Activated T-cell treated with anti-CD3 and anti-CD28 coated beads, Interleukin-2, amount 50 U/mL, for 4 hours (primary cell): ENCODE measurements around the gene STT3A. TPM values are rescaled to one million over a fixed set of nuclear protein-coding genes. Genes with fewer than 3 reads are reported as not detected.

Experiments used
- ATAC-seq, 2 donors: fragments of 200-7000 bp; cut with Tn5 transposase; one replicate each; pipeline ENCODE4 v1.10.0; 2021
- DNase-seq: peaks from one replicate; pipeline ENCODE4 v3.0.0-alpha.2; 2020
- H3K27me3 Mint-ChIP-seq: one replicate; pipeline ENCODE4 v1.8.0; 2021; ENCODE audit warnings: low read depth, mixed read lengths
- H3K36me3 Mint-ChIP-seq: one replicate; pipeline ENCODE4 v1.8.0; 2022; ENCODE audit warnings: mixed read lengths; ENCODE audit not compliant: insufficient read depth
- H3K4me1 Mint-ChIP-seq: one replicate; pipeline ENCODE4 v1.8.0; 2021; ENCODE audit warnings: low read depth, mixed read lengths
- H3K4me3 Mint-ChIP-seq: one replicate; pipeline ENCODE4 v1.8.0; 2021; ENCODE audit warnings: mild to moderate bottlenecking, moderate library complexity, mixed read lengths
- H3K9me3 Mint-ChIP-seq: one replicate; pipeline ENCODE4 v1.8.0; 2021; ENCODE audit warnings: mixed read lengths
- total RNA-seq, 3 donors: library from RNA; stranded (reverse); gene quantifications; one replicate each; pipeline ENCODE4 v1.2.1, GENCODE V29; 2021

STT3A gene
- total RNA-seq, 3 donors from 2014 or later = 124 to 148 (median 141) TPM

GRCh38 chr11:125609545-125609944 is 16.9 kb downstream of the STT3A start:
- Mint-ChIP-seq H3K9me3 (no peaks in the 10 kb centered on the region), H3K27me3 (no peaks in the 10 kb centered on the region), H3K36me3 (peaks cover 59% of the 10 kb centered on the region), H3K4me3 (no peak overlapping the region), H3K4me1 (no peaks in the 10 kb centered on the region)
- no peak for DNase-seq
- no peak for ATAC-seq

GRCh38 chr11:125618383-125618782 is 25.7 kb downstream of the STT3A start:
- Mint-ChIP-seq H3K27me3 (no peaks in the 10 kb centered on the region), H3K4me1 (no peaks in the 10 kb centered on the region), H3K4me3 (no peak overlapping the region), H3K9me3 (no peaks in the 10 kb centered on the region), H3K36me3 (peaks cover 34% of the 10 kb centered on the region)
- ATAC-seq (no peak), DNase-seq (no peak)

- no peak for ATAC-seq
- no peak for DNase-seq
- no peaks in the 10 kb centered on the region for H3K9me3 Mint-ChIP-seq
- no peak overlapping the region for H3K4me3 Mint-ChIP-seq
- peaks cover 14% of the 10 kb centered on the region for H3K36me3 Mint-ChIP-seq
- no peaks in the 10 kb centered on the region for H3K27me3 Mint-ChIP-seq
- H3K4me1 Mint-ChIP-seq = peaks cover 12% of the 10 kb centered on the region
Measured at GRCh38 chr11:125621995-125622394, 29.3 kb downstream of the STT3A start.

- no peak for DNase-seq
- no peaks in the 10 kb centered on the region for H3K9me3 Mint-ChIP-seq
- peaks cover 17% of the 10 kb centered on the region for H3K4me1 Mint-ChIP-seq
- H3K27me3 Mint-ChIP-seq = no peaks in the 10 kb centered on the region
- no peak for ATAC-seq
- H3K4me3 Mint-ChIP-seq = no peak overlapping the region
- peaks cover 16% of the 10 kb centered on the region for H3K36me3 Mint-ChIP-seq
Measured at GRCh38 chr11:125623064-125623463, 30.4 kb downstream of the STT3A start.

- DNase-seq (no peak), ATAC-seq (no peak)
- Mint-ChIP-seq H3K27me3 (no peaks in the 10 kb centered on the region), H3K36me3 (peaks cover 7% of the 10 kb centered on the region), H3K4me3 (peak within 1 kb of the TSS; percentile 97), H3K9me3 (no peaks in the 10 kb centered on the region), H3K4me1 (peaks cover 17% of the 10 kb centered on the region)
Measured at GRCh38 chr11:125624756-125625213, 32.1 kb downstream of the STT3A start, which contains the start of gene CHEK1. Gene CHEK1, plus strand, starts transcription at chr11:125625163. Its CDS starts 1,606 bp downstream, at chr11:125626769.

GRCh38 chr11:125625225-125625629 is 32.6 kb downstream of the STT3A start:
- peaks cover 5% of the 10 kb centered on the region for H3K36me3 Mint-ChIP-seq
- no peak for DNase-seq
- no peaks in the 10 kb centered on the region for H3K27me3 Mint-ChIP-seq
- peak overlapping the region; percentile 97 for H3K4me3 Mint-ChIP-seq
- ATAC-seq = peak in 1 of 2 donors; percentile 30
- peaks cover 17% of the 10 kb centered on the region for H3K4me1 Mint-ChIP-seq
- H3K9me3 Mint-ChIP-seq = no peaks in the 10 kb centered on the region

GRCh38 chr11:125625630-125626287 is 33.1 kb downstream of the STT3A start:
- ATAC-seq = peak; percentile 94 to 95

GRCh38 chr11:125626288-125626950 is 33.8 kb downstream of the STT3A start:
- ATAC-seq (peak; percentile 17 to 40), DNase-seq (no peak)
- peak overlapping the region; percentile 97 for H3K4me3 Mint-ChIP-seq
- H3K36me3 Mint-ChIP-seq = peaks cover 6% of the 10 kb centered on the region
- H3K9me3 Mint-ChIP-seq = no peaks in the 10 kb centered on the region
- no peaks in the 10 kb centered on the region for H3K27me3 Mint-ChIP-seq
- H3K4me1 Mint-ChIP-seq = peaks cover 17% of the 10 kb centered on the region

More at GRCh38 chr11:125625630-125626287, 33.1 kb downstream of the STT3A start:
- Mint-ChIP-seq H3K27me3 (no peaks in the 10 kb centered on the region), H3K36me3 (peaks cover 4% of the 10 kb centered on the region), H3K4me3 (peak overlapping the region; percentile 97), H3K9me3 (no peaks in the 10 kb centered on the region), H3K4me1 (peaks cover 17% of the 10 kb centered on the region)
- DNase-seq = peak; percentile 77

GRCh38 chr11:125627236-125627910 is 34.7 kb downstream of the STT3A start:
- Mint-ChIP-seq H3K27me3 (no peaks in the 10 kb centered on the region), H3K4me1 (peaks cover 17% of the 10 kb centered on the region), H3K36me3 (peaks cover 6% of the 10 kb centered on the region), H3K4me3 (peak overlapping the region; percentile 97), H3K9me3 (no peaks in the 10 kb centered on the region)
- no peak for DNase-seq
- no peak for ATAC-seq

GRCh38 chr11:125637840-125638239 is 45.2 kb downstream of the STT3A start:
- no peaks in the 10 kb centered on the region for H3K27me3 Mint-ChIP-seq
- peaks cover 35% of the 10 kb centered on the region for H3K36me3 Mint-ChIP-seq
- H3K9me3 Mint-ChIP-seq = no peaks in the 10 kb centered on the region
- H3K4me1 Mint-ChIP-seq = no peaks in the 10 kb centered on the region
- no peak for ATAC-seq
- no peak overlapping the region for H3K4me3 Mint-ChIP-seq
- no peak for DNase-seq

- H3K27me3 Mint-ChIP-seq = no peaks in the 10 kb centered on the region
- H3K36me3 Mint-ChIP-seq = peaks cover 35% of the 10 kb centered on the region
- DNase-seq = no peak
- no peaks in the 10 kb centered on the region for H3K4me1 Mint-ChIP-seq
- no peak for ATAC-seq
- no peaks in the 10 kb centered on the region for H3K9me3 Mint-ChIP-seq
- no peak overlapping the region for H3K4me3 Mint-ChIP-seq
Measured at GRCh38 chr11:125638315-125638714, 45.7 kb downstream of the STT3A start.

GRCh38 chr11:125645871-125646270 is 53.2 kb downstream of the STT3A start:
- H3K4me3 Mint-ChIP-seq = no peak overlapping the region
- ATAC-seq (no peak), DNase-seq (no peak)
- no peaks in the 10 kb centered on the region for H3K9me3 Mint-ChIP-seq
- H3K36me3 Mint-ChIP-seq = peaks cover 21% of the 10 kb centered on the region
- no peaks in the 10 kb centered on the region for H3K27me3 Mint-ChIP-seq
- H3K4me1 Mint-ChIP-seq = peaks cover 6% of the 10 kb centered on the region

GRCh38 chr11:125649465-125650166 is 57.0 kb downstream of the STT3A start:
- no peaks in the 10 kb centered on the region for H3K9me3 Mint-ChIP-seq
- peaks cover 6% of the 10 kb centered on the region for H3K4me1 Mint-ChIP-seq
- H3K27me3 Mint-ChIP-seq = no peaks in the 10 kb centered on the region
- DNase-seq (no peak), ATAC-seq (no peak)
- H3K36me3 Mint-ChIP-seq = peaks cover 13% of the 10 kb centered on the region
- H3K4me3 Mint-ChIP-seq = no peak overlapping the region

- Mint-ChIP-seq H3K36me3 (peaks cover 9% of the 10 kb centered on the region), H3K4me3 (no peak overlapping the region), H3K9me3 (peaks cover 9% of the 10 kb centered on the region), H3K4me1 (no peaks in the 10 kb centered on the region), H3K27me3 (no peaks in the 10 kb centered on the region)
- DNase-seq (no peak), ATAC-seq (peak in 1 of 2 donors; percentile 48)
Measured at GRCh38 chr11:125662689-125663088, 70.0 kb downstream of the STT3A start.
